Measurements from ENCODE around the gene RIOK1.
"Not testable (repeated sequence)": the region's sequence is repeated elsewhere in the genome, so short reads cannot be mapped to it uniquely, and the experiment has no call there.

RIOK1 gene

GRCh38 chr6:7442467-7442866 is 52.9 kb downstream of the RIOK1 start:
- DNase-seq = no peak

GRCh38 chr6:7445101-7445500 is 55.5 kb downstream of the RIOK1 start:
- no peak for DNase-seq

GRCh38 chr6:7445885-7446461 is 56.4 kb downstream of the RIOK1 start:
- no peak for DNase-seq

GRCh38 chr6:7446619-7447325 is 57.2 kb downstream of the RIOK1 start:
- no peak for DNase-seq

GRCh38 chr6:7448232-7448631 is 58.6 kb downstream of the RIOK1 start:
- DNase-seq = no peak

GRCh38 chr6:7449018-7449417 is 59.4 kb downstream of the RIOK1 start:
- no peak for DNase-seq

GRCh38 chr6:7451326-7451725 is 61.7 kb downstream of the RIOK1 start:
- DNase-seq = no peak

GRCh38 chr6:7452898-7453297 is 63.3 kb downstream of the RIOK1 start:
- DNase-seq = no peak

GRCh38 chr6:7454696-7455358 is 65.2 kb downstream of the RIOK1 start:
- DNase-seq = no peak

GRCh38 chr6:7456302-7456701 is 66.7 kb downstream of the RIOK1 start:
- not testable (repeated sequence) for DNase-seq

GRCh38 chr6:7461416-7461815 is 71.8 kb downstream of the RIOK1 start:
- DNase-seq = no peak

GRCh38 chr6:7463785-7464184 is 74.2 kb downstream of the RIOK1 start:
- DNase-seq = no peak

- DNase-seq = no peak
Measured at GRCh38 chr6:7467007-7467897, 77.6 kb downstream of the RIOK1 start.
